Common myeloid progenitor, CD34-positive (primary cell): Measurements from ENCODE around the gene SCART1.
"Not testable (repeated sequence)": the region's sequence is repeated elsewhere in the genome, so short reads cannot be mapped to it uniquely, and the experiment has no call there.

Experiments
- CTCF ChIA-PET: fragments of 350-600 bp; sonication (Branson Sonifier 250); formaldehyde crosslinking; loops from one replicate; lab custom pipeline; 2021; ENCODE audit warnings: antibody characterized with exemption; lab: Charles Lee
- POLR2A ChIA-PET: fragments of 350-600 bp; sonication (Branson Sonifier 250); formaldehyde crosslinking; loops from one replicate; lab custom pipeline; 2021; ENCODE audit warnings: antibody characterized with exemption; lab: Charles Lee
- DNase-seq, 3 donors: peaks; one replicate each; pipeline versions ENCODE4 v3.0.0 to v3.0.0-alpha.2; 2013
- H3K27ac ChIP-seq, 2 experiments: 1 replicate in 1 of 2; 2 replicates in 1 of 2; pipeline ENCODE4 v1.7.0; 2013; ENCODE audit warnings: inconsistent platforms in 2 of 2, low read length in 2 of 2, mild to moderate bottlenecking in 2 of 2, low read depth in 1 of 2, moderate library complexity in 1 of 2; ENCODE audit not compliant: severe bottlenecking in 2 of 2, insufficient read depth in 1 of 2, poor library complexity in 1 of 2
- H3K27me3 ChIP-seq, 5 experiments: replicated peaks in 2 of 5; 1 replicate in 3 of 5; 2 replicates in 2 of 5; pipeline versions ENCODE4 v1.6.1 to v1.7.0; 2013; ENCODE audit warnings: low read length in 4 of 5, mild to moderate bottlenecking in 2 of 5, moderate library complexity in 2 of 5, inconsistent platforms in 1 of 5; ENCODE audit not compliant: insufficient read depth in 5 of 5, control insufficient read depth in 4 of 5
- H3K36me3 ChIP-seq, 4 experiments: 1 replicate in 2 of 4; 2 replicates in 2 of 4; pipeline versions ENCODE4 v1.6.1 to v1.7.0; 2013; ENCODE audit warnings: low read length in 3 of 4, control low read depth in 1 of 4, mild to moderate bottlenecking in 1 of 4; ENCODE audit not compliant: control insufficient read depth in 4 of 4, insufficient read depth in 4 of 4
- H3K4me1 ChIP-seq, 4 experiments: 1 replicate in 3 of 4; 2 replicates in 1 of 4; pipeline versions ENCODE4 v1.6.1 to v1.7.1; 2013; ENCODE audit warnings: low read length in 3 of 4, mild to moderate bottlenecking in 3 of 4, control low read depth in 1 of 4, inconsistent platforms in 1 of 4, moderate library complexity in 1 of 4; ENCODE audit not compliant: control insufficient read depth in 4 of 4, insufficient read depth in 4 of 4; ENCODE audit errors: control extremely low read depth in 1 of 4
- H3K4me3 ChIP-seq, 7 experiments: 1 replicate in 4 of 7; 2 replicates in 3 of 7; pipeline versions ENCODE4 v1.5.1 to v1.7.0; 2013; ENCODE audit warnings: mild to moderate bottlenecking in 7 of 7, low read length in 6 of 7, moderate library complexity in 6 of 7, inconsistent platforms in 2 of 7, low read depth in 2 of 7, control low read depth in 1 of 7; ENCODE audit not compliant: insufficient read depth in 4 of 7, control insufficient read depth in 1 of 7; ENCODE audit errors: extremely low read depth in 1 of 7
- H3K9me3 ChIP-seq, 5 experiments: 1 replicate in 4 of 5; 2 replicates in 1 of 5; pipeline versions ENCODE4 v1.6.1 to v1.7.1; 2013; ENCODE audit warnings: low read length in 4 of 5, mild to moderate bottlenecking in 2 of 5, inconsistent platforms in 1 of 5, low read depth in 1 of 5, moderate library complexity in 1 of 5; ENCODE audit not compliant: control insufficient read depth in 4 of 5, insufficient read depth in 2 of 5; ENCODE audit errors: control extremely low read depth in 1 of 5
- WGBS: methylation state at CpG from one replicate; pipeline ENCODE4 v1.1.5; 2013; ENCODE audit not compliant: insufficient coverage; 5-methylcytosine and 5-hydroxymethylcytosine counted together

The SCART1 gene

GRCh38 chr10:133432789-133433188, 21.0 kb upstream of the SCART1 start:
- H3K4me1 ChIP-seq, H3K9me3 ChIP-seq, POLR2A ChIA-PET, H3K27me3 ChIP-seq, H3K27ac ChIP-seq, CTCF ChIA-PET, H3K36me3 ChIP-seq, DNase-seq, H3K4me3 ChIP-seq: not testable (repeated sequence)
- no CpG with 5 or more reads among the region's 25 CpGs for WGBS

DNA sequence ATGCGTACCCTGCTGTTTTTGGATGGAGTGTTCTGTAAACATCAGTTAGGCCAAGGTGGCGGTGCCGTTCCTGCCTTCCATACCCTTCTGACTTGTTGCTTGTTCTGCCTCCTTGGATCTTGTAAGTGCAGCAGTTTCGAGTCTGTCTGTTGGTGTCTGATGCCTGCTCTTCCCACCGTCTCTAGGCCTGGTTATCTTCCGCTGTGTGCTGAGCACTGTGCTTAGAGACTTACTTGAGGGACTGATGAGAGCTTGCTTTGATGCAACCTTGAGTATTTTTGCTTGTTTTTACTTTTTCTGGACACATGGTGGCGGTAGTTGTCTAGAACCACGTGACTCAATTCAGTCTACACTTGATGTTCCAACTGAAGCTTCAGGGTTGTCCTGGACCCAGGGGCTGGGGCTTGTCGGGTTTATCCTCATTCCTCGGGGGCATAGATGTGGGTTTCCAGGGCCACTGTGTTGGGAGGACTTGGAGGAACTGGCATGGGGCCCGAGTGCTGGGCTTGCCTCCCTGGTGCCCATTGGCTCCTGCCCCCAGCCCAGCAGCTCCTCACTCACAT, 15.0 kb upstream of the SCART1 start:
- Histone ChIP-seq H3K27ac (no peak overlapping the region), H3K4me3 (no peak overlapping the region), H3K27me3 (no peaks in the 10 kb centered on the region), H3K36me3 (no peaks in the 10 kb centered on the region), H3K4me1 (peaks cover 0 to 20% (median 17%) of the 10 kb centered on the region in 4 experiments), H3K9me3 (peaks cover 0 to 3% (median 0%) of the 10 kb centered on the region in 5 experiments)
- ChIA-PET CTCF (interaction anchor here (0.7 to 1.6 kb wide), 6 partner anchors 24 to 119 kb away, joined by 3 to 5 read pairs (median 3); no protein-coding TSS in a partner anchor), POLR2A (interaction anchor here (0.6 kb wide), 1 partner anchor 23 kb away, joined by 3 read pairs; no protein-coding TSS in a partner anchor)
- DNase-seq = peak; percentile 27 to 69 (median 63)
- WGBS = 83% methylated on average over 8 of the region's 11 CpGs

DNA sequence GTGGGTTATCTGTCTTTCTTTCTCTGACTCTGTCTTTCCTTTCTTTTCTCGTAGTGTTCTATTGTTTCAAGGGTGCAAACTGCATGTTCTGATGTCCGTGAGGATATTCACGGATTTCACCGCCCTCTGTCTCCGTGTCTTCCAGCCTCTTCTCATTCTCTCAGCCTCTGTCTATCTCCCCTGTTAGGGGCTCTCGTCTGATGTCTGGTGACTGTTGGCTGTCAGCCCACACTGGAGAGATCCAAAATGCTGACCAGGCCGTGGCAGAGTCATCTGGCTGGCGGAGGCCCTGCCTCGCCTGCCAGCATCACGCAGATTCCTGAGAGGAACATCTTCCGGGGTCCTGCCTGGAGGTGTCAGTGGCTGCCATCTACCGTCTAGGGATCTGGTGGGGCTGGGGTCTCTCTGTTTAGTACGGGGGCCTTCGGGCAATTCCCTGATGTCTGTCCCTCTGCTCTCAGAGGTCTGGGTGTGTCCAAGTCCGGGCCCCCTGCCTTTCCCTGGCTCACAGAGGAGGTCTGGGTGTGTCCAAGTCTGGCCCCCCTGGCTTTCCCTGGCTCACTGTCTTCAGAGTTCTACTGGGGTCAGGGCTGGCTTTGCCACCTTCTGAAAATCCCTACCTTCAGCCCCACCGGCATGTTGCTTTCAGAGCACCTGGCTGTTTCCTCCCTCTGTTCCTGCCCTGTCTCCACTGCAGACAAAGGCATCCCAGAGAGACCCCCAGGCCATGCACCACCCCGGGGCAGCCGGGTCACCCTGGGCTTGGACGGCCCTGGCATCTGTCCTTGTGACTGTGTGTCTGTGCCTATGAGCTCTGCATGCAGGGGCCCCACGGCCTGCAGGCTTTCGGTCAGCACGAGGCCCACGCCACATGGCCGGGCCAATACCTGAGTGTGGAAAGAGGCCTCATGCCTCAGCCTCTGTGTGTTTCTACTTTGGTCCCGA, 14.0 kb upstream of the SCART1 start:
- ChIA-PET CTCF (interaction anchor here (0.7 to 1.0 kb wide), 2 partner anchors 67 to 80 kb away, joined by 3 to 4 read pairs; no protein-coding TSS in a partner anchor), POLR2A (interaction anchor here (0.6 to 0.7 kb wide), 2 partner anchors 24 to 1477 kb away, joined by 3 read pairs; no protein-coding TSS in a partner anchor)
- Histone ChIP-seq H3K4me1 (peaks cover 0 to 20% (median 17%) of the 10 kb centered on the region in 4 experiments), H3K36me3 (no peaks in the 10 kb centered on the region), H3K4me3 (no peak overlapping the region), H3K27ac (no peak overlapping the region), H3K9me3 (peaks cover 0 to 2% (median 0%) of the 10 kb centered on the region in 5 experiments), H3K27me3 (no peaks in the 10 kb centered on the region)
- 98% methylated on average over 22 of the region's 25 CpGs for WGBS
- DNase-seq = no peak

DNA sequence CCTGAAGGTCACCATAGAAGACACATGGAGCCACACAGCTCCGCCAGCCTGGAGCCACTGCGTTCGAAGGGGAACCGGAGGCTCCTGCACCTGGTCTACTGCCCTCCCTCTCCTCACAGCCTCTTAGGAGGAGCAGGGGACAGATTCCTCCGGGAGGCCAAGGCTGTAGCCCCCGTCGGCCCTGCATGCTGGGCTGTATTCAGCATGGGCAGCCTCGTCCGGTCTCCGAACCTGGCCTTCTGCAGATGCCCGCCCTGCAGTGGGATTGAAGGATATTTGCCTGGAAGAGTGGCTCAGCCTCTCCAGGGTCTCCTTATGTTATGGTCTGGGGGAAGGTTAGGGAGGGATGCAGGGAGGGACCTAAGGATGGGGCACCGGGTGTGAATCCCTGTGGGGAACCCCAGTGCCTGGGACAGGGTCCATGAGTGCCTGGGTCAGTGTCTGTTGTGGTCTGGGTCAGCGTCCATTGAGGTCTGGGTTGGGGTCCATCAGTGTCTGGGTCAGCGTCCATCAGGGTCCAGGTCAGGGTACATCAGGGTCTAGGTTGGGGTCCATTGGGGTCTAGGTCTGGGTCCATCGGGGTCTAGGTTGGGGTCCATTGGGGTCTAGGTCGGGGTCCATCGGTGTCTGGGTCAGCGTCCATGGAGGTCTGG, 13.0 kb upstream of the SCART1 start:
- Histone ChIP-seq H3K9me3 (peaks cover 0 to 12% (median 7%) of the 10 kb centered on the region in 5 experiments), H3K27me3 (no peaks in the 10 kb centered on the region), H3K4me3 (no peak overlapping the region), H3K4me1 (peaks cover 0 to 20% (median 17%) of the 10 kb centered on the region in 4 experiments), H3K36me3 (no peaks in the 10 kb centered on the region), H3K27ac (no peak overlapping the region)
- CTCF ChIA-PET = interaction anchor here (1.0 kb wide), 1 partner anchor 66 kb away, joined by 4 read pairs; no protein-coding TSS in a partner anchor
- WGBS = 94% methylated on average over 12 of the region's 18 CpGs
- POLR2A ChIA-PET = interaction anchor here (0.6 to 0.7 kb wide), 2 partner anchors 8 to 1478 kb away, joined by 3 read pairs; no protein-coding TSS in a partner anchor
- DNase-seq = no peak

DNA sequence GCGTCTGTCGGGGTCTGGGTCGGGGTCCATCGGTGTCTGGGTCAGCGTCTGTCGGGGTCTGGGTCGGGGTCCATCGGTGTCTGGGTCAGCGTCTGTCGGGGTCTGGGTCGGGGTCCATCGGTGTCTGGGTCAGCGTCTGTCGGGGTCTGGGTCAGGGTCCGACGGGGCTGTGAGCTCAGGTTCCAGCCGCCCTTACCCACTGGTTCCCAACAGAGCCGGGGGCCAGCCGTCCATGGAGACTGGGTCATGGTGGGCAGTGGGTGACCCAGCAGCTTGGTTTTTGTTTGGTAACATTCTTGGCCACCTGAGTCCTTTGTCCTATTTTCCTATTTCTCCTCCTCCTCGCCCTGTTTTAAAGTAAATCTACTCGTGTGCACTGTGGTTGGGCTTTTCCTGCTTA, 12.4 kb upstream of the SCART1 start:
- CTCF ChIA-PET, POLR2A ChIA-PET, H3K27me3 ChIP-seq, H3K27ac ChIP-seq, DNase-seq, H3K36me3 ChIP-seq, H3K4me3 ChIP-seq: not testable (repeated sequence)
- Histone ChIP-seq H3K4me1 (peaks cover 0 to 20% (median 17%) of the 10 kb centered on the region in 4 experiments), H3K9me3 (peaks cover 0 to 16% (median 10%) of the 10 kb centered on the region in 5 experiments)
- WGBS = 100% methylated on average over 10 of the region's 21 CpGs

- H3K27ac ChIP-seq = no peak overlapping the region
- ChIA-PET POLR2A (no interaction called here), CTCF (interaction anchor here (1.0 kb wide), 1 partner anchor 10 kb away, joined by 3 read pairs; no protein-coding TSS in a partner anchor)
- WGBS = 98% methylated on average over 9 of the region's 12 CpGs
- H3K9me3 ChIP-seq = peaks cover 0 to 21% (median 13%) of the 10 kb centered on the region in 5 experiments
- peaks cover 0 to 20% (median 17%) of the 10 kb centered on the region in 4 experiments for H3K4me1 ChIP-seq
- DNase-seq = no peak
- H3K27me3 ChIP-seq = peaks cover 0 to 3% (median 0%) of the 10 kb centered on the region in 5 experiments
- H3K36me3 ChIP-seq = no peaks in the 10 kb centered on the region
- H3K4me3 ChIP-seq = peak overlapping the region in 1 of 7 experiments; percentile 9
Observed at GRCh38 chr10:133441780-133442179, 12.0 kb upstream of the SCART1 start.
